GM23248 (cell line): ENCODE results near the gene ZNF850.

Experiments used
- EZH2 ChIP-seq: fragments of 200-600 bp; sonication (generic); IDR thresholded peaks from 2 replicates; pipeline ENCODE4 v1.6.1; 2018; ENCODE audit warnings: antibody characterized with exemption, mild to moderate bottlenecking; ENCODE audit not compliant: insufficient read depth, poor library complexity, severe bottlenecking
- EZH2phosphoT487 ChIP-seq: fragments of 200-600 bp; sonication (generic); IDR thresholded peaks from 2 replicates; pipeline ENCODE4 v1.6.1; 2018; ENCODE audit warnings: antibody characterized with exemption, moderate library complexity, mild to moderate bottlenecking, low read depth; ENCODE audit not compliant: insufficient read depth

DNA sequence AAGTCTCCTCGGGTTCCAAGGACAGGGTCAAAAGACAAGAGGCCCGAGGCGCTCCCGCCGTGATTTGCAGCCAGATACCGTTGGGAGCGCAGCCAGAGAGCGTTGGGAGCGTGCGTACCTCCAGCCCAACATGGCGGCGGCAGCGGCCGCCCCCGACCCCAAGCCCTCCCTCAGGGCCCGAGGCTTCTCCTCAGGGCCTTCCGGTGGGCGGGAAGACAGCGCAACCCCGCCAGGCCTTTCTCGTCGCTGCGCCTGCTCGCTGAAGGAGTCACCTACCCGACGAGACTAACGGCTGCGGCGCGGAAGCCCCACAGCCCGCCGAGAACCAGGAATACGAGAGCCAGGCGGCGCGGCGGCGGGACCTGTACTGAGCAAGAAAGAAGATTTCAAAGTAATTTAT lies 3.2 kb upstream of the ZNF850 start:
- no peak for TF ChIP-seq EZH2phosphoT487
- no peak for TF ChIP-seq EZH2
